Stimulated activated CD4-positive, alpha-beta T cell treated with anti-CD3 and anti-CD28 coated beads, TNF-alpha, amount 100 ng/mL, for 4 hours (primary cell): ENCODE results near the gene ZNF710.
"Not testable (repeated sequence)": the region's sequence is repeated elsewhere in the genome, so short reads cannot be mapped to it uniquely, and the experiment has no call there.

Experiments used
- DNase-seq, 3 experiments: peaks; one replicate each; pipeline ENCODE4 v3.0.0-alpha.2; 2020; ENCODE audit warnings: low read depth in 3 of 3

Gene ZNF710

DNA sequence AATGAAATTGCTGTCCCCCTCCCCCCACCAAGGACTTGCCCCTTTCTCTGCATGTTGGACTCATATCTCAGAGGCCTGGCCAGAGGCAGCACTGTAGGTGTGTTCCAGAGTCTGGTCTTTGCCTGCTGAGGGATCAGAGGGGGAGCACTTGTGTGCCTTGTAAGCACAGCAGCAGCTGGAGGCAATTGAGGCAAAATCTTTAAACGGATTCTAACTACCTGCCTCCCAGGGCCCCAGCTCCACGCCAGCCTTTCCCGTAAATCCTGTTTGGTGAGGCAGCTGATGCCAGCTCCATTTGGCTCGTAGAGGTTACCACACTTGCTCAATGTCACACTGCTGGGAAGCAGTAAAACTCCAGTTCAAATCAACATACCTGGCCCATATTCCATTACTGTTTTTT, 103.4 kb downstream of the ZNF710 start:
- no peak for DNase-seq

DNA sequence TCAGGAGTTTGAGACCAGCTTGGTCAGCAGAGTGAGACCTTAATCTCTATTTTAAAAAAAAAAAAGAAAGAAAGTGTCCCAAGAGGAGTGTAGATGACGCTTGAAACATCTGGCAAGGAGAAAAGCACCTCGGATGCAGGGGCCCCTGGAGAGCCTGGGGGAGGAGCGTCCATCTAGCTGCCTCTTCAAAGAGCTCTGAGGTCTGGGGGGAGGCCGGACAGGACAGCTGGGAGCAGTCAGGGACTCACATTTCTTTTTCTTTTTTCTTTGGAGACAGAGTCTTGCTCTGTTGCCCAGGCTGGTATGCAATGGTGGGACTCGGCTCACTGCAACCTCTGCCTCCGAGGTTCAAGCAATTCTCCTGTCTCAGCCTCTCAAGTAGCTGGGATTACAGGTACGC, 104.4 kb downstream of the ZNF710 start:
- DNase-seq = no peak

DNA sequence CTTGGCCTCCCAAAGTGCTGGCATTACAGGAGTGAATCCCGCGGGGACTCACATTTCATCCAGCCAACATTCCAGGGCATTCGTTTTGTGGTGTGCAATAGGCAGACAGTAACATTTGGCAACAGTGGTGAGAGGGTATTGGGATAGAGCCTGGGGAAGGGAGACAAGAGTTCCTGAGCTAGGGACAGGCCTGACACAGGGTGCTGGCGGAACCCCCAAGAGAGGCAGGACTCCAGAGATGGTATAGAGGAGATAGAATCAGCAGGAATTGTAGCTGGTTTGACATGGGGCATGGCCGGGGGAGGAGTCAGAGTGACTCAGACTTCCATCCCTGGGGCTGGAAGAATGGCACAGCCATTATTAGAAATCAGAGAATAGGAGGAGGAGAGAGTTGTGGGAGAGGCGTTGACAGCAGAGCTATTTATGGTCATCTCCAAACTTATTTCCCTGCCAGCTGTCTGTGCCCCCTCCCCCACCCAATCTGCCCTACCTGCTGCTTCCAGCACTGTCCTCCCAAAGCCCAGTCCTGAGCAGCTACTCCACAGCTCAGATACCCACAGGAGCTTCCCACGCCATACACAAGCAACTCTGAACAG, 105.5 kb downstream of the ZNF710 start:
- no peak for DNase-seq

DNA sequence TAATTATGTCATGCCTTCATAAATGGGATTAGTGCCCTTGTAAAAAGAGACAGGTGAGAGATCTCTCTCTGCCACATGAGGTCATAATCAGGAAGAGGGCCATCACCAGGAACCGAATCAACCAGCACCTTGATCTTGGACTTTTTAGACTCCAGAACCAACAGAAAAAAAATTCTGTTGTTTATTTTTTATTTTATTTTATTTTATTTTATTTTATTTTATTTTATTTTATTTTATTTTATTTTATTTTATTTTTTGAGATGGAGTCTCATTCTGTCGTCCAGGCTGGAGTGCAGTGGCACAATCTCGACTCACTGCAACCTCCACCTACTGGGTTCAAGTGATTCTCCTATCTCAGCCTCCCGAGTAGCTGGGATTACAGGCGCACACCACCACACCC, 106.9 kb downstream of the ZNF710 start:
- DNase-seq = not testable (repeated sequence)

DNA sequence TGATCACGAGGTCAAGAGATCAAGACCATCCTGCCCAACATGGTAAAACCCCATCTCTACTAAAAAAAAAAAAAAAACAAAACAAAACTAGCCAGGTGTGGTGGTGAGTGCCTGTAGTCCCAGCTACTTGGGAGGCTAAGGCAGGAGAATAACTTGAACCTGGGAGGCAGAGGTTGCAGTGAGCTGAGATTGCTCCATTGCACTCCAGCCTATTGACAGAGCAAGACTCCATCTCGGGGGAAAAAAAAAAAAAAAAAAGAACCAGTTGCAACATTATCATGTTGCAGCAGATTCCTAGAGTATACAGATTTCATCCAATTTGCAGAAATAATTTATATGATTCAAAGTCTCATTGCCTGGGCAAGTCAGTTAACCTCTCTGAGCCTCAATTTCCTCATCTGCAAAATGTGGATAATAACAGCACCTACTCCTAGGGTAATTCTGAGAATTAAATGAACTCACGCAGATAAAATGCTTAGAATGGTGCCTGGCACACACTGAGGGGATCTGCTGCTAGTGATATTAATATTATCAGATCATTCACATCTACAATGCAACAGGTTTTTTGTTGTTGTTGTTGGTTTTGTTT, 108.1 kb downstream of the ZNF710 start:
- DNase-seq = not testable (repeated sequence)

DNA sequence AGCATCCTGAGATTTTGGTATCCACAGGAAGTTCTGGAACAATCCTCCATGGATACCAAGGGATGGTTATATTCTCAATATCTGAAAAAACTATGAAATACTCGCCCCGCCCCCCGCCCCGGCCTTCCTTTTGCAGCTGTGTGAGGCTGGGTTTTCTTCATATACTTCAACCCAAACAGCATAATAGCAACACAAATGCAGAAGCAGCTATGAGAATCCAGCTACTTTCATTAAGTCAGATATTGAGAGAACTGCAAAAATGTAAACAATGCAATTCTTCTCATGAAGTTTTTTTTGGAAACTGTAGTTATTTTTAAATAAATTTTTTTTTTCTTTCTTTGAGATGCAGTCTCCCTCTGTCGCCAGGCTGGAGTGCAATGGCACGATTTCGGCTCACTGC, 112.0 kb downstream of the ZNF710 start:
- no peak for DNase-seq

DNA sequence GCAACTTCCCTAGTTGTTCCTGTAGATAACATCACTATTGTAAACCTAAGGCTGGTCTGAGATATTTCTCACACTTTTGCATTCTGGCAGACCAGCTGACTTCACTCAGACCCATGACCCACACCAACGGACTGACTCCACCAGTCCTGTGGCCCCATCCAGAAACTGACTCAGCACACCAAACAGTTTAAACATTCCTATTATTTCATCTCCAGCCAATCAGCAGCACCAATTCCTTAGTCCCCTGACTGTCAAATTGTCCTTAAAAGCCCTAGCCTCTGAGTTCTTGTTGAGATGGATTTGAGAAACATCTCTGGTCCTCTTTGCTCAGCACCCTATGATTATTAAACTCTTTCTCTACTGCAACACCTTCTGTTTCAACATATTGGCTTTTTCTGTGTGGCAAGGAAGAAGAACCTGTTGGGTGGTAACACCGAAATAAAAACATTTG, 113.4 kb downstream of the ZNF710 start:
- no peak for DNase-seq

DNA sequence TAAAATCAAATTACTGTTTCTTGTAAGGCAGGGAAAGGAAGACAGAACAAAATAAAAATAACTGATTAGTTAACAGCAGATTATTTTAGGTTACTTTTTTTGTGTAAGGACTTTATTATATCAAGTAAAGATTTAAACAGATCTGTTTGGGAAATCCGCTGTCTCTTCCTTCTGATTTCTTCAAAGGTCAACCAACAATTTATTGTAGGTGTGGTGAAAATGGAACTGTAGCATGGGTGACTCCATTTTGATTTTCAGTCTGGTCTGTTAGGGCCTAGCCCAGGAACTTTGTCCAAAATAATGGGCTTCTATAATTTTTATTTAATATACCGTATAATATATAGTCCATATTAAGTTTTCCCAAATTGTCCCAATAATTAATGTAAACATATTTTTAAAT, 114.7 kb downstream of the ZNF710 start:
- no peak for DNase-seq

DNA sequence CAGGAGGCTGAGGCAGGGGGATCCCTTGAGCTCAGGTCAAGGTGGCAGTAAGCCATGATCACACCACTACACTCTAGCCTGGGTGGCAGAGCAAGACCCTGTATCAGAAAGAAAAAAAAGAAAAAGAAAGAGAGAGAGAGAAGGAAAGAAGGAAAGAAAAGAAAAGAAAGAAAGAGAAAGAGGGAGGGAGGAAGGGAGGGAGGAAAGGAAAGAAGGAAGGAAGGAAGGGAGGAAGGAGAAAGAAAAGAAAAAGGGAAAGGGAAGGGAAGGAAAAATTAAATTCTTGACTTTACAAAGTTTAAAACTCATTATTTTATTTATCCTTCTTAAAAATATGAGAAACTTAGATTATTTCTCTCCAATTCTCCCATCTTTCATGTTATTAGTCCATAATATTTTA, 118.2 kb downstream of the ZNF710 start:
- DNase-seq = no peak

DNA sequence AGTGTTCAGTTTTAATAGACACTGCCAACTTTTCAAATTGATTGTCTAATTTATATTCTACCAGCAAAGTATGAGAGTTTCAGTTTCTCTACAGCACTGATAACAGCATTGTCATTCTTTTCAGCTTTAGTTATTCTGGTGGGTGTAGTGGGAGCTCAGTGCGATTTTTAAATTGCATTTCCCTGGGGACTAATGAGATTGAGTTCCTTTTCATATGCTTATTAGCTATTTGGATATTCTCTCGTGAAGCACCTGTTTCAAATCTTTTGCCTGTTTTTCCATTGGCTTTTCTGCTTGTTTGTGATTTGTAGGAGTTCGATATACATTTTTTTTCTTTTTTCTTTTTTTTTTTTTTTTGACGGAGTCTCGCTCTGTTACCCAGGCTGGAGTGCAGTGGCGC, 120.0 kb downstream of the ZNF710 start:
- DNase-seq = no peak

DNA sequence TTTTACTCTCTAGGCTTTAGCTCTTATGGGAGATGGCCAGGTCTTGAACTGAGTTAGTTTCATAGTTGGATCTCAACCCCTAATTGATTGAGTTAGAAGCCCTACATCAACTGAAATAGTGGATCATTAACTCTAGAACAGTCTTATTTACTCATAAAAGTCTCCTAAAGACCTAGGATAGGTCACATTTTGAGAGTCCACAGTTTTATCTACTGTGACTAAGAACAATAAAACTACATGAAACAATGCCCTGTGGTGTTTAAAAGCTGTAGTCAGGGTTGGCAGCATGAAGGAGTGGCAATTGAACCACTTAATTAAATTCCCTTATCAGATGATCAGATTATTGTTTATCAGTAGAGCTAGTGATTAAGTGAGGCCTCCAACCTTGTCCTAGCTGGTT, 123.4 kb downstream of the ZNF710 start:
- no peak for DNase-seq

DNA sequence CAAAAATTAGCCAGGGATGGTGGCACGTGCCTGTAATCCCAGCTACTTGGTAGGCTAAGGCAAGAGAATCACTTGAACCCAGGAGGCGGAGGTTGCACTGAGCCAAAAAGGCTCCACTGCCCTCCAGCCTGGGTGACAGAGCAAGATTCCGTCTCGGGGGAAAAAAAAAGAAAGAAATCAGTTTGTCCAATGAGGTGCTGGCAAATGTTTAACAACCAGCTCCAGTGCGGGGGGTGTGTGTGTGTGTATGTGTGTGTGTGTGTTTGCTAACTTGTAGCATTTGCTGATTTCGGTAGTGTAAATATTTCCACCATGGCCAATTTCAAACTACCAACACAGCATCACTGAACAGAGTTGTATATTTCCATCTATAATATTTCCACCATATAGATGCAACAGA, 124.9 kb downstream of the ZNF710 start:
- no peak for DNase-seq

DNA sequence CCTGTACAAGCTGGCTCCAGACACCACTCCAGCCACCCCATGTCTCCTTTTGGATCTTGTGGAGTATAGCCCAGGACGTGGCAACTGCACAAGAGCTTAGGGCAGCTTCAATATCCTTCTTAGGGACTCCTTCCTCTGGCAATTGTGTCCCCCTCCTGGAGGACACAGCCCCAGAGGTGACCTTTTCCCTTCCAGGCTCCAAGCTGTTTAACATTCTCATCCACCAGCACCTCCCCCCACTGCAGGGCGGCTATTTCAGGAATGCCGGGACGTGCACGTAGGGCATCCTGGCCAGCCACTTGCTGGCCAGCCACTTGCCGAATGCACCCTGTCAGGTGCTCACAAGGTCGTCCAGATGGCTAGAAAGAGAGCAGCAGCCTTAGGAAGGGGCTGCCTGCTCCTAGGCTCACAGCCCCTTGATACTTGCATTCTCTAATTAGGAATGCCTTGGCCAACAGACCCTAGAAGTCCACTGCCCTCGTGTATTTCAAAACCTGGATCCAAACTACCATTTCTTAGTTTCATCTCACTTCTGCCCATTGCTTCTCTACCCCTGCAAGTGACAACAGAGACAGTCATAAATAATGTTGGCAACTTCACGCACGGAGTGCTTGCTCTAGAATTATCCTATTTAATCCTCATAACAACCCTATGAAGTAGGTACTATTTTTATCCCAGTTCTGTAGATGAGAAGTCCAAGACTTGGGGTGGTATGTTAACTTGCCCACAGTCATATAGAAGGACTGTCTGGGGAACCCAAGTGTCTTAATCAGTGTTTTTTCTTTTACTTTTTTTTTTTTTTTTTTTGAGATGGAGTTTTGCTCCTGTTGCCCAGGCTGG, 125.7 kb downstream of the ZNF710 start:
- no peak for DNase-seq

DNA sequence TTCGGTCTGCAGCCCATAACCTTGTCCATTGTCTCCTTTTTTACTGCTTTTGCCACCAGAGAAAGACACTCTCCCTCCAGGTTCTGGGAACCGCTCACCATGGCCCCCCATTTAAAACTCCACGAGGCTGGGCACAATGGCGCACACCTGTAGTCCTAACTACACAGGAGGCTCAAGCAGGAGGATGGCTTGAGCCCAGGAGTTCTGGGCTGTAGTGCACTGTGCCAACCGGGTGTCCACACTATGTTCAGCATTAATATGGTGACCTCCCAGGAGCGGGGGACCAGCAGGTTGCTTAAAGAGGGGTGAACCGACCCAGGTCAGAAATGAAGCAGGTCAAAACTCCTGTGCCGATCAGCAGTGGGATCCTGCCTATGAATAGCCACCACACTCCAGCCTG, 129.2 kb downstream of the ZNF710 start:
- DNase-seq = no peak
